HG03342 (cell line): Measurements from ENCODE around the gene ASB7.

Experiments
- ATAC-seq: cut with Tn5 transposase; IDR thresholded peaks from one replicate; pipeline ENCODE4 v1.9.1; 2021; ENCODE audit warnings: mild to moderate bottlenecking, moderate library complexity; ENCODE audit not compliant: unreplicated experiment

The ASB7 gene

DNA sequence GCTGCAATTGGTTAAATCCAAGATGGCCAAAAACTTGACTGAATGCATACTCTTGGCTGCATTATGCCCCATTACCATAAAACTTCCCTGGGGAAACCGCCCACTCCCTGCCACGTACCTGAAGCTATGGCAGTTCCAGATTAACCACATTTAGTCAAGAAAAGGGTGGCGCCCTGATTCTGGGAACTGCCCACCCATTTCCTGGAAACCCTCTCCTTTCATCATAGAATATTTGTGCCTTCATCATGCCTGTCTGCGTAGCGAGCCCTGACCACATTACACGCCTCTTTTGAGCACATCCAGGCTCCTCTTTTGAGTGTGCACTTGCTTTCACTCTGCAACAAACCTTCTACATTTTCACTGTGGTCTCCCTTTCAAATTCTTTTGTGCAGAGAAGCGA, 5.6 kb upstream of the ASB7 start:
- ATAC-seq = peak; percentile 86

DNA sequence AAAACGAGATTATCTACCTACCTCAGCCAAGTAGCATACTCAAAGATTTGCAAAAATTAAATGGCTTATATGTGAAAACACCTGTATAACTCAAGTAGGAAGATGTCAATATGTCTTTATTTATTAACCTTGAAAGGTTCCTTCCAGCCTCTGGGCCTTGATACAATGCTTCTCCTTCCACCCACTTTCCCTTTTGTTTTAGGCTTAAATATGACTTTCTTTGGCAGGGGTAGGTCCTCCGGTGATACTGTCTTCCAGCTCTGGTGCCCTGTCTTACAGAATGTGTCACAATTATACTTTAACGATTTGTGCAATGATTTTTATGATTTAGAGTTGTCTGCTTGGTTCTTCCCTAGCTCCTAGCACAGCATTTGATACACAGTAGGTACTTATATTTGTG, 4.5 kb upstream of the ASB7 start:
- ATAC-seq = no peak

DNA sequence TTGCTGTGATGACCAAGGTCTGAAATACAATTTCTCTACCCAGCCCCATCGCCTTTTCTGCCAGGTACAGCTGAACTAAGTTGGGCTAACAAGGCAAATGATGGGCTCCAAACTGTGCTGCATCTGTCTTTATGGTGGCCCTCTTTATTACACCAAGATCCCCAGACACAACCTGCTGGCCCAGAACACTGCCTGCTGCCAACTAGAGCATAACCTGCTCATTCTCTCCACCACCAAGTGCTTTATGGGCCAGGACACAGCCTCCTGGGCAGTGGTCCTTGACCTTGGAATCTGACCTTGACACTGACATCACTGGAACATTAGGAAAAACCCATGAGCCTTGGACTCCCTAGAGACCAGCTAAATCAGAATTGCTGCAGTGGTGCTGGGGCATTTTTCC, 3.7 kb upstream of the ASB7 start:
- no peak for ATAC-seq

DNA sequence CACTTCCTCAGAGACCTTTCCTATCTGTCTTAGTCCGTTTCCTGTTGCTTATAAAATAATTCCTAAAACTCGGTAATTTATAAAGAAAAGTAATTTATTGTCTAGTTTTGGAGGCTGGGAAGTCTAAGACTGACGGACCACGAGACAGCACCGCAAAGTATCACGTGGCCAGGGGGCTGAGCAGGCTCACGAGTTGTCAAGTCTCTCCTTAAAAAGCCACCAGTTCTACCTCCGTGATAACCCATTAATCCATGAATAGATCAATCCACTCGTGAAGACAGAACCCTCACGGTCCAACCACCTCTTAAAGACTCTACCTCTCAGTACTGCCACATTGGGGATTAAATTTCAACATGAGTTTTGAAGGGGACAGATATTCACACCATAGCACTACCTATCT, 1.2 kb upstream of the ASB7 start:
- ATAC-seq = no peak

DNA sequence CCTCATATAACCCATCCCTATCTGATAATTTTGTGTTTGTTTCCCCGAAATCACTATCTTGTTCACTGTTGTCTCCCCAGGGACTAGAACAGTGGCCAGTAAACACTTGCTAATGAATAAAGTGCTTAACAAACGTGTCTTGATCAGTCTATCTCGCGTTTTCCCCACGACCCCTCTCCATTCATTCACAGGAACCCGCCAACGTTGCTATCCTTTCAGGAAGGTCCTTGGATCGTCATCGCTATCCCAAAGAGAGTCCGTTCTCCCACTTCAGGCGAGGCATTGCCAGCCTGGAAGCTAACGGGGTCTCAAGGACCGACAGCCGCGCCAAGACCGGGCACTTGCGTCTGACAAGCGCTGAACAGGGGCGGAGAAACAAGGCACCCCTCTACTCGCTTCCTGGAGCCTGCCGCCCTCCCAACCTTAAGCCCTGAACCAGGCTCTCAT, 749 bp upstream of the ASB7 start:
- peak; percentile 3 for ATAC-seq

DNA sequence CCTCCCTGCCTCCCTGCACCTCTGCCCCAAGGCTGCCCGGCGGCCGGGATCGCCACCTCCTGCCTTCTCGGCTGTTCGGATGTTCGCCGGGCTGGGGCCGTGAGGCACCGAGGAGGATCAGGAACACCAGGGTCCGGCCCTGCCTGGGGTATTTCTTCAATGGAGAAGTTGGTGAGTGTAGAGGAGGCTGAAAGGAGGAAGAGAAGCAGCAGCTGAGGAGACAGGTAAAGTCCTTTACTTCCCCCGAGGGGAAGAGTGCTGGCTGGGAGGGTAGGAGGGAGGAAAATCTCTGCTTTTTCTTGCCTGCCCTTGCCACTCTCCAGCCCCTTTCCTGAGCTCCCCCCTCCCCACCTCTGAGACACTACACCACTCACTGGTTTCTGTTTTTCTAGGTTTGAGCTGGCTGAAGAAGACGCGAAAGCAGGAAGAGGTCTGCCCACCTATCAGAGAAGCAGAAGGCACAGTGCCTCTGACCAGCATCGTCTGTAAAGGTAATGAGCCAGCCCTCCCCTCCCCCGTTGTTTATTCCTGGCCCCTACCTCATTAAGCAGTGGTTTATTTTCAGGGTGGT, 519 bp downstream of the ASB7 start:
- ATAC-seq = peak; percentile 47

DNA sequence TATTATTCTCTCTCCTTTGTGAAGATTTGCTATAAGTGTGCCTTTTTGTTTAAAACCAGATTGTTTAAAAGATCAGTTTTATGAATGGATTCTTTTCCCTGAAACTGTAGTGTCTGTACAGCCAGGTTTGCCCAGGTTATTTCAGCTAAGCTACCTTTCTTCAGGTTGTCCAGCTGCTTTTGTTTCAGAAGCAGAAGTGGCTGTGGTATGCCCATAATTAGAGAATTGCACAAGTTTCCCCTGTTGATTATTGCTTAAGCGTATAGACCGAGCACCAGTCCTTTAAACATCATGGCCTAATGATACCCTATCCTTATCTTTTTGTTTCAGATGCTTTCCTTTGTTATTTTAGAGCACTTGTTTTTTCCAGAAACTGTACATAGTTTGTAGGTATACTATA, 10.2 kb downstream of the ASB7 start:
- no peak for ATAC-seq

DNA sequence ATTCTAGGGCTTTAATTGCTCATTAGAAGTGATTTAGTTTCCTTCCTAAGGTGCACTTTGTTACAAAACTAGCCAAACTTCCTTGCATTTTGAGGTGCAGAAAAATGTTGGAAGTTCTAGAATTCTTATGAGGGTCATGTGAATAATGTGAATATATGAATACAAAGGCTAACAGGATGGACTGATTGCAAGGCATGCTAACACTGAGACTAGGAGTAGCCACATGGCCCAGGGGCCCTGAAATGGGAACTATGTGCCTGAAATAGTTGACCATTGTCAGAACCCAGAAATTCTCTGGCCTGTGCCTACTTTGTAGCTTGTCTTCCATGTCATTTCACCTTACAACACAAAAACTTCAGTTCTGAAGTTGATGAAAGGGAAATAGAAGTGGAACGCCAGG, 10.8 kb downstream of the ASB7 start:
- ATAC-seq = no peak

DNA sequence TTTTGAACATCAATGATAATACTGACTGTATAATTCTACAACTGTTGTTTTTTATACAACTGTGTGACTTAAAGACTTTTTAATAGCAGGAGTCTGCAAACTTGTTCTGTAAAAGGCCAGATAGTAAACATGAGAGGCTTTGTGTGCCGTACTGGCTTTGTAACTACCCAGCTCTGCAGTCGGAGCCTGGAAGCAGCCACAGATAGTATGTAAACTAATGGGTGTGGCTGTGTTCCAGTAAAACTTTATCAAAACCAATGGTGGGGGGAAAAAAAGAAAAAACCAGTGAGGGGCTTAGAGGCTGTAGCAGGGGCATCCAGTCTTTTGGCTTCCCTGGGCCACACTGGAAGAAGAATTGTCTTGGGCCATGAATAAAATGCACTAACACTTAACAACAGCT, 11.9 kb downstream of the ASB7 start:
- ATAC-seq = no peak

DNA sequence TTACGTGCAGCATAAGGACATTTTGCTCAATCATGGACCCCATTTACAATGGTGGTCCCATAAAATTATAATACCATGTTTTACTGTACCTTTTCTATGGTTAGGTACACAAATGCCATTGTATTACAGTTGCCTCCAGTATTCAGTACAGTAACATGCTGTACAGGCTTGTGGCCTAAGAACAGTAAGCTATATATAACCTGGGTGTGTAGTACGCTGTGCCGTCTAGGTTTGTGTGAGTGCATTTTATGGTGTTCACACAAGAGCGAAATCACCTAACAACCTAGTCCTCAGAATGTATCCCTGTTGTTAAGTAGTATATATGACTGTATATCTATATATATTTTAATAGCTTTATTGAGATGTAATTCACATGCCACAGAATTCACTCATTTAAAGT, 12.5 kb downstream of the ASB7 start:
- no peak for ATAC-seq

DNA sequence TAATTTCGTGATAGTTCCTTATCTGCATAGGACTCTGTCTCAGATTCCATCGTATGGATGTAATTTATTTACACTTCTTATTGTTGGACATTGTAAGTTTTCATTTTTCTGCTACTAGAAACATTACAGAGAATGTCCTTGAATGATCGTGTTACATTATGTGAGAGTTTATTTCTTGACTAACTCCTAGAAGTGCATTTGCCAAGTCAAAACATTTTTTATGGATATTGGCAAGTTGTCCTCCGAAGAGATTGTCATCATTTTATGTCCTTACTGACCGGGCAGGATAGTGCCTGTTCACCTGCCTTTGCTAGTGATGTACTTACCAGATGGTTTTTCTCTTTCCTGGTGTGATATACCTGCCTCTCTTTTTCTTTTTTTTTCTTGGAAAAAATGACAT, 13.4 kb downstream of the ASB7 start:
- no peak for ATAC-seq

DNA sequence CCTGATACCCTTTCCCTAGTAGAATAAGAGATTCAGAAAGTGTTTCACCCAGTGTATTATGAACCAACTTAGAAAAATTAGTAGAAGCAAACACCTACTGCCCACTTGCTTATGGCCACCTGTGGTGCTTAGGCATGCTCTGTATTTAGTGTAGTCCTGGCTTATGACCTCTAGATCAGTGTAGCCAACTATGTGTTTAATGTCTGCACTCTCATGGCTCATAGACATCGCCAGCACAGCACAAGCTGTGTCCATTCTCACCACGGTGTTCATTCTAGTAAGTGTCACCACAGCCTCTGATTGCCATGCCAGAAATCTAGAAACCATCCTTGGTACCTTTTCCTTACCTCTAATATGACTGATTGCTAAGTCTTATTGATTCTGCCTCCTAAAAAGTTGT, 14.3 kb downstream of the ASB7 start:
- no peak for ATAC-seq

DNA sequence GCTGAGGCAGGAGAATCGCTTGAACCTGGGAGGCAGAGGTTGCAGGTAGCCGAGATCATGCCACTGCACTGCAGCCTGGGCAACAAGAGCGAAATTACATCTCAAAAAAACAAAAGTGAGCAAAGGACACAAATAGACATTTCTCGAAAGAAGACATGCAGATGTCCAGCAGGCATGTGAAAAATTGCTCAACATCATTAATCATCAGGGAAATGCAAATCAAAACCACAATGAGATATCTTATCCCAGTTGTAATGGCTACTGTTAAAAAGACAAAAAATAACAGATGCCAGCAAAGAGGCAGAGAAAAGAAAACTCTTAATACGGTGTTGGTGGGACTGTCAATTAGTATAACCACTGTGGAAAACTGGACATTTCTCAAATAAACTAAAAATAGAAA, 20.9 kb downstream of the ASB7 start:
- no peak for ATAC-seq

DNA sequence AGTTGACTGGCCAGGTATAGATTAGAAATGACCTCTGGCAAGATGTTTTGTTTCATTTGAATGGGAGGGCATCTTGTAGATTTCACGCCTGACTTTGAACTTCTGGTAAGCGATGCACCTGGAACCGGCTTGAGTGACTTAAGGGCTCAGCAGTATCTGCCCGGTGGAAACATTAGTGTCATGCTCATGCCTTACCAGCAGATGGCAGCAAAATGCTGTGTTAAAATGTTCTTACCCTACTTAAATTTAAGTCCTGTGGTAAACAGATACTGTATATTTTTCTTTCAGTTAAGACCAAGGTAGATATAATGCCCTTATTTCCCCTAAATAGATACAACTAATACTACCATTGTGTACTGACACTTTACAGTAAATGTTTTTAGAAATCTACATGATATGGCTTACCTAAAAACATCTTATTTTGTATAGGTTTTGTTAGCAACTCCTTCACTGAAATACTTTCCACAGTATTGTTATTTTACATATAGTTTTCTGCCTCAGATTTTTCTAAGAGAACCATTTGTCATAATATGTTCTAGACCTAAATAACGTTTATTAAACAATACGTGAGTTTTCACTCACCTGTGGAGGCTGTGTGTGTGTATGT, 25.5 kb downstream of the ASB7 start:
- peak; percentile 77 for ATAC-seq

DNA sequence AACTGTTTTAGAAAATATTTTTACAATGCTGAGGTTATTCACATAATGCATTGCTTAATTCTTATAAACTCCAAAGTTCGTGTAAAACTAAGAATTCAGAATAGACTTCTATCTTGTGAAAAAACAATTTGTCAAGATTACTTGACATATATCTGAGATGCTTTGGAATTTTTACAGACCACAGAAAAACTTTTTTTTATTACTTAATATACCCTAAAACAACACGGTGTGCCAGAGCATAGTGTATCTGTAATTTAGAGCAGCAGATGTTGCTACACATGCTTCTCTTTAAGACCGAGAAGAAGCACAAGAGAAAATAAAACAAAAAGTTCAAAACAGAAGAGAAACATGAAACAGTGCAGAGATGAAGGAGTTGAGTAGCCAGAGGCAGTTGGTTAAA, 26.4 kb downstream of the ASB7 start:
- ATAC-seq = no peak

DNA sequence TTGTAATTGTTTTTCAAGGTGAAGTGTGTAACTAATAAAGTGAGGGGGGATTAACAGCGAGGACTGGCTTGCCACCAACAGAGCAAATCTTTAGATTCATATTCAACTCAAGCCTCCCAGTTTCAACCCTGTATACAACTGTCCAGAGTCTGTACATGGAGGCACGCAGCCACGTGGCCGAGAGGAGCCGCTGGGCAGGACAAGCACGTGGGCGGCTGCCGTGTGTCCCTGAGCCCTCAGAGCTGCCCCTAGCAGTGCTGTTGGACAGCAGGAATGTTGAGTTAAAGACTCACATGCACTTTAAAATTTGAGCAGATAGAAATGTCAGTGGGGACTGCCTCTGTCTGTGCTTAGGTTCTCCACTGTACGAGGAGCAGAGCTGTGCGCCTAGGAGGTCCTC, 29.4 kb downstream of the ASB7 start:
- no peak for ATAC-seq

DNA sequence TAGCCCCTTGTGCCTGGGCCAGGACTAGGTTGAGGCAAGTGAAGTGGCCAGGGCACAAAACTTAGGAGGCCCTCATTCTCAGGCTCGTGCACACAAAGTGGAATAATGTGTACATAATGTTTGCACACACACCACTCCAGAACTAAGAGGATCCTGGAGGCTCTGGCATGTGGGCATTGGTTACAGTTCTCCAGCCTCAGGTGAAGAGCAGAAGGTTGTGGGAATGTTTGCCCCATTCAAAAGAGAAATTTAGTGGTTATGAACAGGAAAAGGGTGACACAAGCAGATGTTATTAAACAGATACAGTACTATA, 31.3 kb downstream of the ASB7 start:
- no peak for ATAC-seq

DNA sequence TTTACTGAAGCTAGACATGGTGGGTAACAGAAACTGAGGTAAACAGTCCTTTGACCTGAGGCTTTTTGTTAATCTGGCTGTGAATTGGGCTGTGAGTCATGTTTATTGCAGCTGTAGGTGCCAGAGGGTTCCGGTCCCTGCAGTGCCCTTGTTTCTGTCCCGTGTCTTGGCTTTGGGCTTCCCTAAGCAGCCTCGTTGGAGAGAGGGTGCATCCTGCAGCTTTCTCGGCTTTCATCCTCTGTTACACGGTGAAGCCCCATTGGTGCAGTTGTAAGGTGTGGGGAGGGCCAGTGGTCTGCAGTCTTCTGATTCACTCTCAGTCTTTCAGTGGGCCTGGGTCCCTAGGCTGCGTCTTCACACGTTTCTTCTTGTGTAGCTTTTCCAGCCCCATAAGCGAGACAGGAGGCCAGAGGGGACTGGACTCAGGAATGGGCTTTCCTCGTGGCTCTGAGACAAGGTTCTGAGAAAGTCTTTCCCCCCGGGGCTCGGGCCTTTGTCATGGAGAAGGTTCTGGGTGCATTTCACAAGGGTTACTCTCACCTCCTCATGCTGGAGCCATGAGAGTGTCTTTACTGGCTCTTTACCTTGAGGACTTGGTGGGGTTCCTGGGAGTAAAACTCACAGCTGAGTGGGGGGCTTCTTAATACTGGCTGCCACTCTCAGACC, 33.1 kb downstream of the ASB7 start:
- no peak for ATAC-seq

DNA sequence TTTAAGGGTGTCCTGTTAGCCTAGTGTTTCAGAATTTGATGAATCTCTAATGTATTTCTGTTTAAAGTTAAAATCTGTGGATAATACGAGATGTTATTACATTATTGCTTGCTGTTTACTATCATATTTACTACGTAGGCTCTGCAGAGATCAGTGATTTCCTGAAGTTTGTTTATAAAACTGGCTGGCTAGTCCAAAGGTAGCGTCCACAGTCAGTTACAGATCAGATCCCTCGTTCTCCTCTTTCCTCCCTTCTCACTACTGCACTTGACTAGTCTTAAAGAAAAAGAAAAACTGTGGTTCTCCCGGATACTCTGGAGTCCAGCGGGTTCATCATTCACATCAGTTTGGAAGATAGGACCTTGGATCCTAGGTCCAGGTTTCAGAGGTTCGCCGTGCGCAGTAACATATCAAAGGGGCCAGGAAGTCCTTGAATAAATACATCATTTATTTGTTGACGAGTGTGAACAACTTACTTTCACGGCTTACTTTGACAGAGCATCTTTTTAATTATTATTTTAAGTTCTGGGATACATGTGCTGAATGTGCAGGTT, 35.9 kb downstream of the ASB7 start:
- no peak for ATAC-seq

DNA sequence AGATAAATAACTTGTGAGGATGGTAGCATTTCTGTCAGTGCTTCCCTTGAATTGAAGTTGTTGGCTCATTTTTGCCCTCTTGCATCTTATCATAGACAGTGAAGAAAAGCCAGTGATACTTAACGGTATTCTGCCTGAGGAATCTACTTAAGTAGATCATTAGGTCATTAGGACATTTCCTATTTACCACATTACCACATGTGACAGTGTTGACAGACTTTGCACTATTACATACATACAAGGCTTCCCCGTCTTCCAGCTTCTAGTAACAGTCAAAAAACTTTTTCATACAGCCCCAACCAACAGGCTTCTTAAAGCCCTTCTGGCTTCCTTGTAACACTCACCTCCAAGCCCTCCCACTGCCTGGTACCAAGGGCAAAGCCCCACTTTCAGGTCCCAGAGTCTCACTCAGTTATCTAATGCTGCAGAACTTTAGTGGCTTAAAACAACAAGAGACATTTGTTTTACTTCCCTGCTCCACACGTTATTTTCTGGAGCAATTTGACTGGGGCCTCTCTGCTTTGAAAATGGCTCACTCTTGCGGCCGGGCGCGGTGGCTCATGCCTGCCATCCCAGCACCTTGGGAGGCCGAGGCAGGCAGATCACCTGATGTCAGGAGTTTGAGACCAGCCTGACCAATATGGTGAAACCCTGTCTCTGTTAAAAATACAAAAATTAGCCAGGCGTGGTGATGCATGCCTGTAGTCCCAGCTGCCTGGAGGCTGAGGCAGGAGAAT, 40.0 kb downstream of the ASB7 start:
- no peak for ATAC-seq

DNA sequence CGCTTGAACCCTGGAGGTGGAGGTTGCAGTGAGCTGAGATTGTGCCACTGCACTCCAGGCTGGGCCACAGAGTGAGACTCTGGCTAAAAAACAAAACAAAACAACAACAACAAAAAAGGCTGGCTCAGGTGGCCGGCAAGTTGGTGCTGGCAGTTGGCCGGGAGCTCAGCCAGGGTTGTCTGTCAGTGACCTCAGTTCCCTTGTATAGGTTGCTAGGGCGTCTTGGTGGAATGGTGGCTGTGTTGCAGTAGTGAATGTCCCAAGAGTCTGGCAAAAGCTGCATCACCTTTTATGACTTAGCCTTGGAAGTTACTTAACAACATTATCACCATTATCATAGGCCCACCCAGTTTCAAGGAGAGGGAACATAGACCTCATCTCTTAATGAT, 40.6 kb downstream of the ASB7 start:
- ATAC-seq = no peak

DNA sequence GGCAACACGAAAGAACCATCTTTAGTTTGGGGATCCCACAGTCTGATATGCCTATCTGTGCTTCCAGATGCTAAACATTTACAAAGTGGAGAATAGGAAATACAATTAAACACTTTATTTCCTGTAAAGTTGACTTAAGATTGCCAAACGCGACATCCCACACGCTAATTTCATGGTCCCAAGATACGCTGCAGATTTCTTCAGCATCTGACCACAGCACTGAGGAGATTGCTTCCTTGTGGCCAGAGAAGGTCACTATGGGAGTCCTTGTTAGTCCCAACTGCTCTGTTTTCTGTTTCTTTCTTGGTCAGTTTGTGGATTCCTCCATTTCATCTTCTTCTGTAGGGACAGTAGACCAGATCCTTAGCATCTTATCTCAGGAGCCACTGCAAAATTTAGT, 43.3 kb downstream of the ASB7 start:
- no peak for ATAC-seq
